Thyroid gland (tissue), 4 donors: ENCODE measurements around the gene CAPN12.

Experiments
- POLR2A ChIP-seq, 2 donors: fragments of 450-650 bp; IDR thresholded peaks; one replicate each; pipeline ENCODE4 v1.6.1; 2017; ENCODE audit warnings: antibody characterized with exemption in 2 of 2, mild to moderate bottlenecking in 2 of 2, moderate library complexity in 1 of 2
- TF ChIP-seq, protein P1 (sequence below), 6 experiments: fragments of 200-600 bp in 3 of 6; fragments of 450-650 bp in 3 of 6; sonication (generic) in 3 of 6; IDR thresholded peaks; one replicate each; pipeline ENCODE4 v1.5.1; 2016 to 2019; ENCODE audit warnings: antibody characterized with exemption in 6 of 6, mild to moderate bottlenecking in 2 of 6, inconsistent platforms in 1 of 6, moderate library complexity in 1 of 6

DNA sequence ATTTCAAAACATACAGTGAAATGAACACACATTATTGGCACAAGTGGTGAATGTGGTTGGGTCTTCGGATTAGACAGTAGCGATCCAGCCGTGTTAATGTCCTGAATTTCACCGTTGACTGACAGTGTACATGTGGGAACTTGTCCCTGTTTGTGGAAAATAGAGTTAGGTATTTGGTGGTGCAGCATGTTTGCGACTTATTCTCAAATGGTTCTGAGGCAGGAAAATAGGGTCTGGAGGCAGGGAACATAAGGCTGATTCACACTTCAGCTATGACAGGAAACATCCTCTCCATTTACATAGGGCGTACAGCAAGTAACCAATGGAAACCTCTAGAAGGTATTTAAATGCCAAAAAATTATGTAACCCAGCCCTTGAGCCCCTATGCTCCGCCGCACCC lies 48.9 kb upstream of the CAPN12 start:
- TF ChIP-seq, protein P1, sequence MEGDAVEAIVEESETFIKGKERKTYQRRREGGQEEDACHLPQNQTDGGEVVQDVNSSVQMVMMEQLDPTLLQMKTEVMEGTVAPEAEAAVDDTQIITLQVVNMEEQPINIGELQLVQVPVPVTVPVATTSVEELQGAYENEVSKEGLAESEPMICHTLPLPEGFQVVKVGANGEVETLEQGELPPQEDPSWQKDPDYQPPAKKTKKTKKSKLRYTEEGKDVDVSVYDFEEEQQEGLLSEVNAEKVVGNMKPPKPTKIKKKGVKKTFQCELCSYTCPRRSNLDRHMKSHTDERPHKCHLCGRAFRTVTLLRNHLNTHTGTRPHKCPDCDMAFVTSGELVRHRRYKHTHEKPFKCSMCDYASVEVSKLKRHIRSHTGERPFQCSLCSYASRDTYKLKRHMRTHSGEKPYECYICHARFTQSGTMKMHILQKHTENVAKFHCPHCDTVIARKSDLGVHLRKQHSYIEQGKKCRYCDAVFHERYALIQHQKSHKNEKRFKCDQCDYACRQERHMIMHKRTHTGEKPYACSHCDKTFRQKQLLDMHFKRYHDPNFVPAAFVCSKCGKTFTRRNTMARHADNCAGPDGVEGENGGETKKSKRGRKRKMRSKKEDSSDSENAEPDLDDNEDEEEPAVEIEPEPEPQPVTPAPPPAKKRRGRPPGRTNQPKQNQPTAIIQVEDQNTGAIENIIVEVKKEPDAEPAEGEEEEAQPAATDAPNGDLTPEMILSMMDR (IDR thresholded peaks at IDR 0.05), result no peak
- no peak for TF ChIP-seq POLR2A (IDR thresholded peaks at IDR 0.05)
